ENCODE measurements around the gene UBE2J2. TPM values are rescaled to one million over a fixed set of nuclear protein-coding genes. Genes with fewer than 3 reads are reported as not detected.
A peak's percentile ranks its signal among the peaks of the same experiment; 100 is the strongest.
"Not testable (repeated sequence)": the region's sequence is repeated elsewhere in the genome, so short reads cannot be mapped to it uniquely, and the experiment has no call there.

UBE2J2 gene
- total and polyA plus RNA-seq, 5 donors from 2014 or later = 56.4 to 97.5 (median 77.2) TPM

- no peak overlapping the region for H3K4me3 ChIP-seq (ENCODE audit: low read depth, low read length)
- Mint-ChIP-seq H3K36me3 (peaks cover 5% of the 10 kb centered on the region), H3K27me3 (no peaks in the 10 kb centered on the region), H3K27ac (no peak overlapping the region), H3K4me1 (peaks cover 0 to 31% (median under 1%) of the 10 kb centered on the region in 4 donors), H3K4me3 (no peak overlapping the region), H3K9me3 (no peaks in the 10 kb centered on the region)
- H3K36me3 ChIP-seq (ENCODE audit: control insufficient read depth, insufficient read depth, low read length) = peaks cover 45% of the 10 kb centered on the region
- H3K27ac ChIP-seq (ENCODE audit: insufficient read depth, low read length, poor library complexity, severe bottlenecking) = no peak overlapping the region
- DNase-seq (no peak), ATAC-seq (ENCODE audit: low read depth in 2 of 2) (no peak)
- peaks cover 17% of the 10 kb centered on the region for H3K4me1 ChIP-seq (ENCODE audit: control insufficient read depth, insufficient read depth, low read length, poor library complexity, severe bottlenecking)
- H3K9me3 ChIP-seq (ENCODE audit: control insufficient read depth in 2 of 2, low read length in 2 of 2) = no peaks in the 10 kb centered on the region
- H3K27me3 ChIP-seq (ENCODE audit: control insufficient read depth, insufficient read depth, low read length) = no peaks in the 10 kb centered on the region
Observed at GRCh38 chr1:1318131-1318652, 44.5 kb upstream of the UBE2J2 start.

GRCh38 chr1:1317420-1317819, 43.8 kb upstream of the UBE2J2 start:
- H3K4me1 Mint-ChIP-seq = peaks cover 0 to 25% (median 0%) of the 10 kb centered on the region in 4 donors
- ATAC-seq (ENCODE audit: low read depth in 2 of 2) (no peak), DNase-seq (no peak)
- H3K9me3 Mint-ChIP-seq = no peaks in the 10 kb centered on the region
- H3K36me3 Mint-ChIP-seq = peaks cover 5% of the 10 kb centered on the region
- Histone ChIP-seq H3K9me3 (ENCODE audit: control insufficient read depth in 2 of 2, low read length in 2 of 2) (no peaks in the 10 kb centered on the region), H3K27me3 (ENCODE audit: control insufficient read depth, insufficient read depth, low read length) (no peaks in the 10 kb centered on the region), H3K27ac (ENCODE audit: insufficient read depth, low read length, poor library complexity, severe bottlenecking) (no peak overlapping the region), H3K4me1 (ENCODE audit: control insufficient read depth, insufficient read depth, low read length, poor library complexity, severe bottlenecking) (peaks cover 12% of the 10 kb centered on the region), H3K36me3 (ENCODE audit: control insufficient read depth, insufficient read depth, low read length) (peaks cover 49% of the 10 kb centered on the region), H3K4me3 (ENCODE audit: low read depth, low read length) (no peak overlapping the region)
- no peaks in the 10 kb centered on the region for H3K27me3 Mint-ChIP-seq
- H3K4me3 Mint-ChIP-seq = no peak overlapping the region
- H3K27ac Mint-ChIP-seq = no peak overlapping the region

GRCh38 chr1:1316199-1316598, 42.5 kb upstream of the UBE2J2 start:
- H3K36me3 Mint-ChIP-seq = not testable (repeated sequence)
- H3K4me3 Mint-ChIP-seq = peak overlapping the region in 1 of 4 donors; percentile 54

GRCh38 chr1:1315435-1315954, 41.8 kb upstream of the UBE2J2 start:
- H3K4me1 ChIP-seq (ENCODE audit: control insufficient read depth, insufficient read depth, low read length, poor library complexity, severe bottlenecking) = no peaks in the 10 kb centered on the region
- no peaks in the 10 kb centered on the region for H3K9me3 Mint-ChIP-seq
- H3K27ac Mint-ChIP-seq = peak overlapping the region in 1 of 3 donors; percentile 32
- ATAC-seq (ENCODE audit: low read depth in 2 of 2) (no peak), DNase-seq (no peak)
- H3K36me3 ChIP-seq (ENCODE audit: control insufficient read depth, insufficient read depth, low read length) = peaks cover 54% of the 10 kb centered on the region
- H3K4me3 Mint-ChIP-seq = no peak overlapping the region
- H3K36me3 Mint-ChIP-seq = peaks cover 5% of the 10 kb centered on the region
- H3K27me3 ChIP-seq (ENCODE audit: control insufficient read depth, insufficient read depth, low read length) = no peaks in the 10 kb centered on the region
- H3K27ac ChIP-seq (ENCODE audit: insufficient read depth, low read length, poor library complexity, severe bottlenecking) = no peak overlapping the region
- H3K9me3 ChIP-seq (ENCODE audit: control insufficient read depth in 2 of 2, low read length in 2 of 2) = no peaks in the 10 kb centered on the region
- peaks cover 0 to 15% (median 0%) of the 10 kb centered on the region in 4 donors for H3K4me1 Mint-ChIP-seq
- no peak overlapping the region for H3K4me3 ChIP-seq (ENCODE audit: low read depth, low read length)
- no peaks in the 10 kb centered on the region for H3K27me3 Mint-ChIP-seq

More at GRCh38 chr1:1316199-1316598, 42.5 kb upstream of the UBE2J2 start:
- H3K27me3 ChIP-seq (ENCODE audit: control insufficient read depth, insufficient read depth, low read length); H3K27me3 Mint-ChIP-seq; H3K9me3 Mint-ChIP-seq; ATAC-seq (ENCODE audit: low read depth in 2 of 2); H3K4me3 ChIP-seq (ENCODE audit: low read depth, low read length); H3K9me3 ChIP-seq (ENCODE audit: control insufficient read depth in 2 of 2, low read length in 2 of 2); H3K4me1 ChIP-seq (ENCODE audit: control insufficient read depth, insufficient read depth, low read length, poor library complexity, severe bottlenecking); DNase-seq; H3K27ac ChIP-seq (ENCODE audit: insufficient read depth, low read length, poor library complexity, severe bottlenecking): not testable (repeated sequence)
- peaks cover 56% of the 10 kb centered on the region for H3K36me3 ChIP-seq (ENCODE audit: control insufficient read depth, insufficient read depth, low read length)
- Mint-ChIP-seq H3K27ac (peak overlapping the region in 1 of 3 donors; percentile 32), H3K4me1 (peaks cover 0 to 15% (median 0%) of the 10 kb centered on the region in 4 donors)

GRCh38 chr1:1314678-1315335, 41.2 kb upstream of the UBE2J2 start:
- no peak overlapping the region for H3K4me3 ChIP-seq (ENCODE audit: low read depth, low read length)
- H3K27me3 ChIP-seq (ENCODE audit: control insufficient read depth, insufficient read depth, low read length) = no peaks in the 10 kb centered on the region
- peaks cover 47% of the 10 kb centered on the region for H3K36me3 ChIP-seq (ENCODE audit: control insufficient read depth, insufficient read depth, low read length)
- Mint-ChIP-seq H3K27ac (peak overlapping the region in 1 of 3 donors; percentile 36), H3K4me1 (peaks cover 0 to 10% (median 0%) of the 10 kb centered on the region in 4 donors), H3K4me3 (no peak overlapping the region), H3K27me3 (no peaks in the 10 kb centered on the region), H3K9me3 (no peaks in the 10 kb centered on the region), H3K36me3 (peaks cover 5% of the 10 kb centered on the region)
- no peak for DNase-seq
- no peaks in the 10 kb centered on the region for H3K9me3 ChIP-seq (ENCODE audit: control insufficient read depth in 2 of 2, low read length in 2 of 2)
- peaks cover 4% of the 10 kb centered on the region for H3K4me1 ChIP-seq (ENCODE audit: control insufficient read depth, insufficient read depth, low read length, poor library complexity, severe bottlenecking)
- no peak overlapping the region for H3K27ac ChIP-seq (ENCODE audit: insufficient read depth, low read length, poor library complexity, severe bottlenecking)
- no peak for ATAC-seq (ENCODE audit: low read depth in 2 of 2)

- no peaks in the 10 kb centered on the region for H3K9me3 Mint-ChIP-seq
- H3K4me3 Mint-ChIP-seq = no peak overlapping the region
- Histone ChIP-seq H3K27me3 (ENCODE audit: control insufficient read depth, insufficient read depth, low read length) (no peaks in the 10 kb centered on the region), H3K4me3 (ENCODE audit: low read depth, low read length) (no peak overlapping the region), H3K27ac (ENCODE audit: insufficient read depth, low read length, poor library complexity, severe bottlenecking) (no peak overlapping the region), H3K4me1 (ENCODE audit: control insufficient read depth, insufficient read depth, low read length, poor library complexity, severe bottlenecking) (peaks cover 10% of the 10 kb centered on the region), H3K36me3 (ENCODE audit: control insufficient read depth, insufficient read depth, low read length) (peaks cover 44% of the 10 kb centered on the region), H3K9me3 (ENCODE audit: control insufficient read depth in 2 of 2, low read length in 2 of 2) (no peaks in the 10 kb centered on the region)
- ATAC-seq (ENCODE audit: low read depth in 2 of 2) (no peak), DNase-seq (no peak)
- no peaks in the 10 kb centered on the region for H3K27me3 Mint-ChIP-seq
- H3K4me1 Mint-ChIP-seq = peaks cover 0 to 4% (median 0%) of the 10 kb centered on the region in 4 donors
- H3K27ac Mint-ChIP-seq = no peak overlapping the region
- H3K36me3 Mint-ChIP-seq = peaks cover under 1% of the 10 kb centered on the region
Observed at GRCh38 chr1:1314237-1314586, 40.6 kb upstream of the UBE2J2 start.

GRCh38 chr1:1313500-1314236, 40.0 kb upstream of the UBE2J2 start:
- peaks cover 16% of the 10 kb centered on the region for H3K4me1 ChIP-seq (ENCODE audit: control insufficient read depth, insufficient read depth, low read length, poor library complexity, severe bottlenecking)
- H3K27ac Mint-ChIP-seq = no peak overlapping the region
- H3K27me3 ChIP-seq (ENCODE audit: control insufficient read depth, insufficient read depth, low read length) = no peaks in the 10 kb centered on the region
- ATAC-seq (ENCODE audit: low read depth in 2 of 2) (no peak), DNase-seq (no peak)
- H3K4me3 Mint-ChIP-seq = peak overlapping the region in 1 of 4 donors; percentile 43
- H3K4me1 Mint-ChIP-seq = peaks cover 0 to 2% (median 0%) of the 10 kb centered on the region in 4 donors
- H3K9me3 Mint-ChIP-seq = no peaks in the 10 kb centered on the region
- peaks cover 39% of the 10 kb centered on the region for H3K36me3 ChIP-seq (ENCODE audit: control insufficient read depth, insufficient read depth, low read length)
- no peak overlapping the region for H3K4me3 ChIP-seq (ENCODE audit: low read depth, low read length)
- H3K36me3 Mint-ChIP-seq = no peaks in the 10 kb centered on the region
- no peak overlapping the region for H3K27ac ChIP-seq (ENCODE audit: insufficient read depth, low read length, poor library complexity, severe bottlenecking)
- no peaks in the 10 kb centered on the region for H3K27me3 Mint-ChIP-seq
- H3K9me3 ChIP-seq (ENCODE audit: control insufficient read depth in 2 of 2, low read length in 2 of 2) = no peaks in the 10 kb centered on the region

Measured in CD4-positive, CD25-positive, alpha-beta regulatory T cell (primary cell).